Spinal cord (tissue), 10 donors: ENCODE measurements around the gene BAG1. TPM values are rescaled to one million over a fixed set of nuclear protein-coding genes. Genes with fewer than 3 reads are reported as not detected.

Source experiments
- DNase-seq, 6 donors: peaks; one replicate each; pipeline versions ENCODE4 v3.0.0 to v3.0.0-alpha.2; 2013 to 2015; ENCODE audit warnings: low spot score in 6 of 6, low read depth in 4 of 6
- H3K27ac ChIP-seq: one replicate; pipeline ENCODE4 v1.5.1; 2013; ENCODE audit warnings: low read depth, low read length, control low read depth
- H3K27me3 ChIP-seq: one replicate; pipeline ENCODE4 v1.6.1; 2013; ENCODE audit warnings: low read length; ENCODE audit not compliant: control insufficient read depth, insufficient read depth
- H3K36me3 ChIP-seq: one replicate; pipeline ENCODE4 v1.6.1; 2013; ENCODE audit warnings: low read length; ENCODE audit not compliant: control insufficient read depth, insufficient read depth
- H3K4me1 ChIP-seq: one replicate; pipeline ENCODE4 v1.6.1; 2013; ENCODE audit warnings: low read length; ENCODE audit not compliant: control insufficient read depth, insufficient read depth
- H3K4me3 ChIP-seq: one replicate; pipeline ENCODE4 v1.5.1; 2013; ENCODE audit warnings: low read depth, low read length, control low read depth
- H3K9me3 ChIP-seq: one replicate; pipeline ENCODE4 v1.6.1; 2013; ENCODE audit warnings: low read length; ENCODE audit not compliant: control insufficient read depth, insufficient read depth
- WGBS: methylation state at CpG from one replicate; pipeline ENCODE4 v1.1.5; 2013; ENCODE audit warnings: missing lambda C conversion rate; ENCODE audit not compliant: insufficient coverage; 5-methylcytosine and 5-hydroxymethylcytosine counted together
- polyA plus RNA-seq, 2 donors: library from polyadenylated mRNA; unstranded; fragments of 120-200 nt; gene quantifications; one replicate each; pipeline ENCODE4 v1.2.1, GENCODE V29; 2013; ENCODE audit not compliant: insufficient read length in 2 of 2
- total RNA-seq, 2 donors: library from RNA; depleted of rRNA in 1 of 2; stranded (reverse); fragments of 120-200 nt in 1 of 2; fragments of >200 nt in 1 of 2; gene quantifications; one replicate each; pipeline versions ENCODE4 v1.2.3 to v1.2.4, GENCODE V29; 2013 to 2014
- donor health status: healthy.

BAG1 gene
- total and polyA plus RNA-seq, 4 donors, result 39.0 to 111 (median 79.9) TPM

DNA sequence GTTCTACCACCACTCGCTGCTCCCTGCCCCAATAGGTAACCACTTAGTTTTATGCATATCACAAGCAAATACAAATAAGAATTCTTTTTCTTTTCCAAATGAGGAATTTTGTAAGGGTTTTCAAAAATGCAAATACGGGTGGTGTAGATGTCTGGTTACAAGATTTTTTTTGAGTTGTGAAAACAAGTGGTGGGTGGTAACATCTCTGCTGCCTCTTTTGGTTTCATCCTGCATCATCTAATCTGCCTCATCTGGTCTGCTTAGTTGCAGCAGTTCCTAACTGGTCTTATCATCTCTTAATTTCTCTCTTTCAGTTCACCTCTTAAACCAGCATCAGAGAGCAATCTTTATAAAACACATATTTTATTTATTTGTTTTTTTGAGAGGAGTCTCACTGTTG, 31.1 kb upstream of the BAG1 start:
- H3K27ac ChIP-seq, result no peak overlapping the region

DNA sequence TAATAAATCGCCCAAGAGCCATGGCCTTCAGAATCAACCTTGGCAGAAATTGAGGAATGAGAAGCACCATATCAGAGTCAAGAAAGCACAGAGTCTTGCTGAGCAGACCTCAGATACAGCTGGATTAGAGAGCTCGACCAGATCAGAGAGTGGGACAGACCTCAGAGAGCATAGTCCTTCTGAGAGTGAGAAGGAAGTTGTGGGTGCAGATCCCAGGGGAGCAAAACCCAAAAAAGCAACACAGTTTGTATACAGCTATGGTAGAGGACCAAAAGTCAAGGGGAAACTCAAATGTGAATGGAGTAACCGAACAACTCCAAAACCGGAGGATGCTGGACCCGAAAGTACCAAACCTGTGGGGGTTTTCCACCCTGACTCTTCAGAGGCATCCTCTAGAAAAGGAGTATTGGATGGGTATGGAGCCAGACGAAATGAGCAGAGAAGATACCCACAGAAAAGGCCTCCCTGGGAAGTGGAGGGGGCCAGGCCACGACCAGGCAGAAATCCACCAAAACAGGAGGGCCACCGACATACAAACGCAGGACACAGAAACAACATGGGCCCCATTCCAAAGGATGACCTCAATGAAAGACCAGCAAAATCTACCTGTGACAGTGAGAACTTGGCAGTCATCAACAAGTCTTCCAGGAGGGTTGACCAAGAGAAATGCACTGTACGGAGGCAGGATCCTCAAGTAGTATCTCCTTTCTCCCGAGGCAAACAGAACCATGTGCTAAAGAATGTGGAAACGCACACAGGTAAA, 30.3 kb upstream of the BAG1 start:
- Histone ChIP-seq H3K27ac (no peak overlapping the region), H3K4me1 (peaks cover 10% of the 10 kb centered on the region), H3K36me3 (peaks cover 21% of the 10 kb centered on the region), H3K4me3 (no peak overlapping the region), H3K27me3 (no peaks in the 10 kb centered on the region), H3K9me3 (no peaks in the 10 kb centered on the region)
- no peak for DNase-seq
- 96% methylated on average over 9 of the region's 12 CpGs for WGBS

More for the DNA sequence above, 31.1 kb upstream of the BAG1 start:
- Histone ChIP-seq H3K4me3 (no peak overlapping the region), H3K36me3 (peaks cover 23% of the 10 kb centered on the region), H3K27me3 (no peaks in the 10 kb centered on the region), H3K4me1 (peaks cover 10% of the 10 kb centered on the region), H3K9me3 (no peaks in the 10 kb centered on the region)
- no CpG with 5 or more reads among the region's 2 CpGs for WGBS
- no peak for DNase-seq

DNA sequence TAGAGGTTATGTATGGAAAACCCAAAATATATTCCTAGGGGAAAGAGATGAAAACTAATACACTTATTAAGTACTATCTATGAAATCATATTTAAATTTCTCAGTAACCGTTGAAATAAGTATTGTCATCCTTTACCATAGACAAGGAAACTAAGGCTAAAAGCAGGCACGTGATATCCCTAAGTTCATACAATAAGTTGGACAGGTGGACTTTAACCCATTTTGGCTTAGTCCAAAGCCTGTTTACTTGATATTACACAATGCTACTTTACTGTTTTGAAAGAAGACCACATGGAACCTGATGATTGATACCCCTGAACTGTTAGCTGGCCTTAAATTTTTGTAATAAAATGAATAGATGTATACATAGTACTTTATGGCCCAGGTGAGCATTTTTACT, 29.3 kb upstream of the BAG1 start:
- Histone ChIP-seq H3K27me3 (no peaks in the 10 kb centered on the region), H3K4me1 (peaks cover 19% of the 10 kb centered on the region), H3K36me3 (peaks cover 21% of the 10 kb centered on the region), H3K4me3 (no peak overlapping the region), H3K9me3 (no peaks in the 10 kb centered on the region), H3K27ac (no peak overlapping the region)
- WGBS, result no CpG with 5 or more reads among the region's 2 CpGs
- no peak for DNase-seq

DNA sequence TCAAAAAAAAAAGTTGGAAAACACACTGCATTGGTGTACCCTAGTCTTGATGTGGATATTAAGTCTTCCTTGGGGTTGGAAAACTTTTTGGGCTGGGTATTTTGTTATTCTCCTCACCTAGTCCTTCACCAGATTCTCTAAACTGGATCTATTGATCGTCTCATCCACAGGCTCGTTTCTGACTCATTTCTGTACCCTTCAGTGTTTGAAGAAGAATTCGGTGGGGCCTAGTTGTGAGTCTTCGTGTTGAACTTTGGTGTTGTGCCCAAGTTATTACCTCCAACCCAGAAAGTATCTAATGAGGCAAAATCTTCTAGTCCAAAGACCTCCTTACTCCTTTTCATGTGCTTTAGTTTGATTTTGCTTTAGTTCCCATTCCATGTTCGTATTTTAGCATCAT, 27.4 kb upstream of the BAG1 start:
- no peaks in the 10 kb centered on the region for H3K27me3 ChIP-seq
- no peak overlapping the region for H3K4me3 ChIP-seq
- no peak for DNase-seq
- H3K36me3 ChIP-seq, result peaks cover 7% of the 10 kb centered on the region
- no peak overlapping the region for H3K27ac ChIP-seq
- 100% methylated on average over 1 of the region's 5 CpGs for WGBS
- H3K9me3 ChIP-seq, result no peaks in the 10 kb centered on the region
- H3K4me1 ChIP-seq, result peaks cover 22% of the 10 kb centered on the region

DNA sequence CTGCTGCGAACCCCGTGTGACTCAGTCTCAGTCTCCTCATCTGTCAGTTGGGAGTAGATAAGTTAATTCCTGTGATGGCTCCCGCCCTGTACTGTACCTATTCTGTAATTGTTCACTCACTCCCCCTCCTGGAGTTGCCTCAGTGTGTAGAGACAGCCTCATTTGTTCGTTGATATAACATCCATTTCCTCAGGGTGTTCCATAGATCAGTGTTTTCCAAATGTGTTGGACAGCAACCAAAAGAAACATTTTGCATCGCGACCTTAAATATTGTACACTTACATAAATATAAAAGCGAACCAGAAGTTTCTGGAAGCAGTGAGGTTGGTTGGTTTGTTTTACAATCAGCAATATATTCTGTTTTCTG, 26.5 kb upstream of the BAG1 start:
- H3K4me3 ChIP-seq, result peak overlapping the region; percentile 86
- WGBS, result 0% methylated on average over 1 of the region's 7 CpGs
- H3K4me1 ChIP-seq, result peaks cover 22% of the 10 kb centered on the region
- H3K27ac ChIP-seq, result peak overlapping the region; percentile 99
- no peaks in the 10 kb centered on the region for H3K27me3 ChIP-seq
- H3K9me3 ChIP-seq, result no peaks in the 10 kb centered on the region
- no peak for DNase-seq
- peaks cover 3% of the 10 kb centered on the region for H3K36me3 ChIP-seq

DNA sequence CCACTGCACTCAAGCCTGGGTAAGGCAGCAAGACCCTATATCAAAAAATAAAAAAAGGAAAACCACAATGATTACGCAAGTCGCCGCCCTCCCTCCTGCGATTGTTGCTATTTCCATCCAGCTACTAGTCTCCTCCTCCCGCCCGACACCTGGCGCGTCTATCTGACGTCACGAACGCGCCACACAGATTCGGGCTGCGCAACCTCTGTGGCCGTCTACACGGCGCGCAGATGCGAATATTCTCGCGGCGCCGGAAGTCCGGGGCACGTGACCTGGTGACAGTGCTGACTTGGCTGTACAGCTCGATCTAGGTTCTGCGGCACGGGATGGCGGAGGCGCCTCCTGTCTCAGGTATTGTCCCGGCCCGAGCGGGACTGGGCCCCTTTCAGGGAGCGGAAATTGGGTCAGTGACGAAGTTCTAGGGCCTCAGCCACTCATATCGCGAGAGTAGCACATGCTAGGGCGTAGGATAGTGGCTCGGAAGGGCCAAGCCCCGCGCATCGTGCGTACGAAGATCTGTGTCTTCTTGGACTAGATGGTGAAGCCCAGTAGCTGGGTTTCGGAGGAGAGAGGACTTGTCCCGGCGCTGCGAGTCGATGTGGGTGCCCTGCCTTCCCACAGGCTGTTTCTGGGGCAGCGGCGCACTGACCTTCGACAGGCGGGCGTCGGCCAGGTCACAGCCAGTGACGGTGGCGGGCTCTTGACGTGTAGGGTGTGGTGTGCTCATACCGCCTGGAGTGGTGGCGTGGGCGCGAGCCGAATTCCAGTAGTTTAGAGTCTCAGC, 25.9 kb upstream of the BAG1 start, which contains the start of gene NFX1:
TSS of gene NFX1 (plus strand) at position 270 of the 784 bp plus-strand sequence. CDS start at position 327, 57 bp downstream.
- H3K9me3 ChIP-seq, result no peaks in the 10 kb centered on the region
- DNase-seq, result peak; percentile 96 to 99 (median 98)
- H3K4me1 ChIP-seq, result peaks cover 22% of the 10 kb centered on the region
- no peaks in the 10 kb centered on the region for H3K27me3 ChIP-seq
- peak within 1 kb of the TSS; percentile 99 for H3K27ac ChIP-seq
- peaks cover 3% of the 10 kb centered on the region for H3K36me3 ChIP-seq
- H3K4me3 ChIP-seq, result peak within 1 kb of the TSS; percentile 86
- WGBS, result under 1% methylated on average over 63 of the region's 63 CpGs

DNA sequence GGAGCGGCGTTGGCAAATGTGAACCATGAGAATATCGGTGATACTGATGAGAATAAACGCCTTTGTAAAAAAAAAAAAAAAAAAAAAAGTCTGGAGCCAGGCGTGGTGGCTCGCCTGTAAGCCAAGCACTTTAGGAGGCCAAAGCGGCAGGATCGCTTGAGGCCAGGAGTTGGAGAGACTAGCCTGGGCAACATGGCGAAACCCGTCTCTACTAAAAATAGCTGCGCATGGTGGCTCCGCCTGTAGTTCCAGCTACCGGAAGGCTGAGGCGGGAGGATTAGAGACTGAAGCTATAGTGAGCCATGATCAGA, 25.4 kb upstream of the BAG1 start:
- Histone ChIP-seq H3K36me3 (peaks cover 3% of the 10 kb centered on the region), H3K4me3 (peak overlapping the region; percentile 86), H3K4me1 (peaks cover 22% of the 10 kb centered on the region), H3K27me3 (no peaks in the 10 kb centered on the region), H3K9me3 (no peaks in the 10 kb centered on the region), H3K27ac (peak overlapping the region; percentile 99)
- no peak for DNase-seq
- 0% methylated on average over 14 of the region's 14 CpGs for WGBS

DNA sequence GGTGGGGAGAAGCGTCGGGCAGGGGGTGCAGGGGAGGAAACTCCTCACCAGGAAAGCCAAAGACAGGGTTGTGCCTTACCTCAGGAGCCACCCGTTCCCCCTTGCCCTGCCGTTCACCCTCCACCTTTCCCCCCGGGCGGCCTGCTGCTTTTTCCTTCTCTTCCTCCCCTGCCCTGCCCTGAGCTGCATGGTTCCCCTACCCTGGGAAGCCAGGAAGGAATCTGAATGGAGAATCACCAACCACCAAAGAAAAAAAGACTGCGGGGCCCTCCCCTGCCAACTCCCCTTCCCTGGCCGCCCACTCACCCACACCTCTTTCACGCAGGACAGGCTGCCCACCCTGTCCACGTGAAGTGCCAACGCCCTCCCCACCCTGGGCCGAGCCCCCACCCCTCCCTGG, 25.0 kb upstream of the BAG1 start:
- Histone ChIP-seq H3K27ac (peak overlapping the region; percentile 99), H3K36me3 (peaks cover 3% of the 10 kb centered on the region), H3K27me3 (no peaks in the 10 kb centered on the region), H3K4me1 (peaks cover 22% of the 10 kb centered on the region), H3K9me3 (no peaks in the 10 kb centered on the region), H3K4me3 (peak overlapping the region; percentile 86)
- DNase-seq, result peak in 2 of 6 donors; percentile 5 to 20
- 24% methylated on average over 4 of the region's 12 CpGs for WGBS

DNA sequence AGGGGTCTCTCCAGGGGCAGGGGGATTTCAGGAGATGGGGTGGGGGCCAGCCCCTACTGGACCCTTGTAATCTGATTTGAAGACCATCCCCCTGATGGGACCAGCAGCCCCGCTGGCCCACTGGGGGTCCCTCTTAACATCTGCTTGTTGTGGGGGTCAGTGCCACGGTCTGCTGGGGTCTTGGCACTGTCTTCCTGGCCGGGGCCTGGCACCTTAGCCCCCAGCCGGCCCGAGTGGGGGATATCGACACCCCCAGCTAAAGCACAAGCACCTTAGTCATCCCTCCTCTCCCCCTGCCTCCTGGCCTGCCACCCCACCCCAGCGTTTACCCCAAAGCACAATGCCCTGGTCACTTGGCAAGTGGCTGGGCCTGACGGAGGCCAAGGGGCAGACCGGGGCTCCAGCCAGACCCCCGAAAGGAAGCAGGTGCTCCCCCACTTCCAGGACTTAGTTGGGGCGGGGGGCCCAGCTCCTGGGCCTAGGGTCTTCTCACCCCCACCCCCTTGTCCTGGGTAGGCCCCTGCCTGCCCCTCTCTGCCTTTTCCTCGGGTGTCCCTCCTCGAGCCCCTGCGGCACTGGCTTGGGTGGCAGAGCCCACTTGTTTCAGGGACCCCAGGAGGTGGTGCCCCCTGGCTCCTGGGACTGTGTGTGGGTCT, 24.4 kb upstream of the BAG1 start:
- no peaks in the 10 kb centered on the region for H3K9me3 ChIP-seq
- no peak overlapping the region for H3K4me3 ChIP-seq
- peaks cover 22% of the 10 kb centered on the region for H3K4me1 ChIP-seq
- peak in 1 of 6 donors; percentile 4 for DNase-seq
- 90% methylated on average over 11 of the region's 14 CpGs for WGBS
- peak overlapping the region; percentile 99 for H3K27ac ChIP-seq
- peaks cover 3% of the 10 kb centered on the region for H3K36me3 ChIP-seq
- no peaks in the 10 kb centered on the region for H3K27me3 ChIP-seq
